Measurements from ENCODE around the gene FGA.

The FGA gene

DNA sequence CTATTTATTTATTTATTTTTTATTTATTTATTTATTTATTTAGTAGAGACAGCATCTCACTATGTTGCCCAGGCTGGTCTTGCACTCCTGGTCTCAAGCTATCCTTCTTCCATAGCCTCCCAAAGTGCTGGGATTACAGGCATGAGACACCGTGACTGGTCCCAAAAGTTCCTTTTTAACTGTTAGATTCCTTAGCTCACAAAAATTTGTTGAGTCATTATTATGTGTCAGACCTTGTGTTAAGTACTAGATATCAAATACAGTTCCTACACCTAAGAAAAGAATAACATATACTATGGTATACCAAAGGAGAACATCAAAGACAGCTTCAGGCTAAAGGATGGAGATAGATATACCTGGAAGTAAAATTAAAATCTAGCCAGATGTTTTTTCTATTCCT lies 11.6 kb downstream of the FGA start:
- no peak for FAIRE-seq

DNA sequence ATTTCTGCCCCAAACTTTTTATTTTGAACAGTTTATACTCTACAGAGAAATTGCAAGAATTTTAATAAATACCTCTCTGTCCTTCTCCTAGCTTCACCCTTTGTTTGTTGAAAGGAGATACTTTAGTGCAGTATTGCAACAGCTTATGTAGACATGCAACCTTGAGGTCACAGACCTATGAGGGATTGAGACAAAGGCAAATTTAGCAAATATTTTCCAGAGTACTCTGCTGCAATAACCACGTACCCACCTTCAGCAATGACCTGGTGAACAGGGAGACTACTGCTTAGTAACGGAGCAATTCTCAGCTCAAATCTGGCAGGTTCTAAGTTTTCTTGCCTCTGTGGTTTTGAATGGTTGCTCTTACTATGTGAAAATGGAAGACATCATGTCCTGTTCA lies 13.2 kb downstream of the FGA start:
- FAIRE-seq: no peak

DNA sequence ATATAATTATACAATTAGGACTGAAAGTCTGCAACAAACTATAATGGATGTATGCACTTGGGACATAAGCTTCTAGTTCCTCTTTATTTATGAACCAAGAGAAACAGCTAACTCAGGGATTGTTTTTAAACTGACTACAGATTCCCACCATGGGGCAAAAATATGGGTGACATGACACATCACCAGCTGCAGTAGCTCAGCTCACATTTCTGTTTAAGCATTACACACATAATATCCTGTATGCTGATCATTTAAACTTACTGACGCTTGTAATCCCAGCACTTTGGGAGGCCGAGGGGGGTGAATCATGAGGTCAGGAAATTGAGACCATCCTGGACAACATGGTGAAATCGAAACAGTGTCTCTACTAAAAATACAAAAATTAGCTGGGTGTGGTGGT lies 16.2 kb downstream of the FGA start:
- FAIRE-seq: no peak

DNA sequence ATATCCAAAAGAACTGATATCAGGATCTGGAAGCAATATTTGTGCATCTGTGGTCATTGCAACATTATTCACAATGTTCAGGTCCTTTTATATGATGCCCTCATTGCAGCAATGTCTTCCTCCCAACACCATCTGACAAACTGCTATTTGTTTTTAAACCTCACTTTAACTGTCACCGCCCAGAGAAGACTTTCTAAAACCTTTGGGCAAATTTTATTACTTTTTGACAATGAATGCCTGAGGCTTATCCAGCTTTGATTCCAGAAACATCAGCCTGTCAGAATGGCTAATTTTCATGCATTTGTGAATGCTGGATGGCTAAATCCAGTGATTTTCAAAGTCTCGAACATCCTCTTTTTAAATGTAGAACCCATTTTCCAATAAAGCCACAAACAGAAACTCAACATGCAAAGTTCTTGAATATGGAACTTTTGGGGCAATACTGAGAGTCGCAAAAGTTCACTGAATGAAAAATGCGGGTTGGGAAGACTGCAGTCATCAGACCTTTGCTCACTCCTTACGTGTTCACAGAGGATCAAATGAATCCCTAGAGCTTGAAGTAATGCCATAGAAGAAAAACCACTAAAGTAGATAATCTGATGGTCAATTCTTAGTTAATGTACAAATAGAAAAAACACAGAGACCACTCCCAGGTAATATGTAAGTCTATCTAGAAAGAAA lies 17.2 kb downstream of the FGA start:
- FAIRE-seq: no peak

DNA sequence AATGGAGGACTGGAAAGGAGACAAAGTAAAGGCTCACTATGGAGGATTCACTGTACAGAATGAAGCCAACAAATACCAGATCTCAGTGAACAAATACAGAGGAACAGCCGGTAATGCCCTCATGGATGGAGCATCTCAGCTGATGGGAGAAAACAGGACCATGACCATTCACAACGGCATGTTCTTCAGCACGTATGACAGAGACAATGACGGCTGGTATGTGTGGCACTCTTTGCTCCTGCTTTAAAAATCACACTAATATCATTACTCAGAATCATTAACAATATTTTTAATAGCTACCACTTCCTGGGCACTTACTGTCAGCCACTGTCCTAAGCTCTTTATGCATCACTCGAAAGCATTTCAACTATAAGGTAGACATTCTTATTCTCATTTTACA lies 21.0 kb downstream of the FGA start:
- no peak for FAIRE-seq

DNA sequence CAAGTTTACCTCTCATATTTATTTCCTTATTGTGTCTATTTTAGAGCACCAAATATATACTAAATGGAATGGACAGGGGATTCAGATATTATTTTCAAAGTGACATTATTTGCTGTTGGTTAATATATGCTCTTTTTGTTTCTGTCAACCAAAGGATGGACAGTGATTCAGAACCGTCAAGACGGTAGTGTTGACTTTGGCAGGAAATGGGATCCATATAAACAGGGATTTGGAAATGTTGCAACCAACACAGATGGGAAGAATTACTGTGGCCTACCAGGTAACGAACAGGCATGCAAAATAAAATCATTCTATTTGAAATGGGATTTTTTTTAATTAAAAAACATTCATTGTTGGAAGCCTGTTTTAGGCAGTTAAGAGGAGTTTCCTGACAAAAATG lies 21.5 kb downstream of the FGA start:
- no peak for FAIRE-seq

DNA sequence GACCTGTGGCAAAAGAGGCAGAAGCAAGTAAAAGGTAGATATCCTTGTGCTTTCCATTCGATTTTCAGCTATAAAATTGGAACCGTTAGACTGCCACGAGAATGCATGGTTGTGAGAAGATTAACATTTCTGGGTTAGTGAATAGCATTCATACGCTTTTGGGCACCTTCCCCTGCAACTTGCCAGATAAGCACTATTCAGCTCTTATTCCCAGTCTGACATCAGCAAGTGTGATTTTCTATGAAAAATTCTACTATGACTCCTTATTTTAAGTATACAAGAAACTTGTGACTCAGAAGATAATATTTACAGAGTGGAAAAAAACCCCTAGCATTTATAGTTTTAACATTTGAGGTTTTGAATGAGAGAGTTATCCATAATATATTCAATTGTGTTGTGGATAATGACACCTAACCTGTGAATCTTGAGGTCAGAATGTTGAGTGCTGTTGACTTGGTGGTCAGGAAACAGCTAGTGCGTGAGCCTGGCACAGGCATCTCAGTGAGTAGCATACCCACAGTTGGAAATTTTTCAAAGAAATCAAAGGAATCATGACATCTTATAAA lies 23.8 kb downstream of the FGA start:
- FAIRE-seq: no peak

DNA sequence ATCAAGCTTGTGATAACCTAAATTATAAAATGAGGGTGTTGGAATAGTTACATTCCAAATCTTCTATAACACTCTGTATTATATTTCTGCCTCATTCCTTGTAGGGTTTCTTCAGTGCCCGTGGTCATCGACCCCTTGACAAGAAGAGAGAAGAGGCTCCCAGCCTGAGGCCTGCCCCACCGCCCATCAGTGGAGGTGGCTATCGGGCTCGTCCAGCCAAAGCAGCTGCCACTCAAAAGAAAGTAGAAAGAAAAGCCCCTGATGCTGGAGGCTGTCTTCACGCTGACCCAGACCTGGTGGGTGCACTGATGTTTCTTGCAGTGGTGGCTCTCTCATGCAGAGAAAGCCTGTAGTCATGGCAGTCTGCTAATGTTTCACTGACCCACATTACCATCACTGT lies 24.8 kb downstream of the FGA start:
- no peak for FAIRE-seq

DNA sequence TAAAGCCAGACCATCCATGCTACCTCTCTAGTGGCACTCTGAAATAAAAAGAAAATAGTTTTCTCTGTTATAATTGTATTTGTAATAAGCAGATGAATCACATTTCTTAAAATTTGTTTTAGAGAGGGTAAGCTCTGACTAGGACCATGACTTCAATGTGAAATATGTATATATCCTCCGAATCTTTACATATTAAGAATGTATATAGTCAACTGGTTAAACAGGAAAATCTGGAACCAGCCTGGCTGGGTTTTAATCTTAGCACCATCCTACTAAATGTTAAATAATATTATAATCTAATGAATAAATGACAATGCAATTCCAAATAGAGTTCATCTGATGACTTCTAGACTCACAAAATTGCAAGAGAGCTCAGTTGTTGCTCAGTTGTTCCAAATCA lies 26.2 kb downstream of the FGA start:
- FAIRE-seq: no peak

DNA sequence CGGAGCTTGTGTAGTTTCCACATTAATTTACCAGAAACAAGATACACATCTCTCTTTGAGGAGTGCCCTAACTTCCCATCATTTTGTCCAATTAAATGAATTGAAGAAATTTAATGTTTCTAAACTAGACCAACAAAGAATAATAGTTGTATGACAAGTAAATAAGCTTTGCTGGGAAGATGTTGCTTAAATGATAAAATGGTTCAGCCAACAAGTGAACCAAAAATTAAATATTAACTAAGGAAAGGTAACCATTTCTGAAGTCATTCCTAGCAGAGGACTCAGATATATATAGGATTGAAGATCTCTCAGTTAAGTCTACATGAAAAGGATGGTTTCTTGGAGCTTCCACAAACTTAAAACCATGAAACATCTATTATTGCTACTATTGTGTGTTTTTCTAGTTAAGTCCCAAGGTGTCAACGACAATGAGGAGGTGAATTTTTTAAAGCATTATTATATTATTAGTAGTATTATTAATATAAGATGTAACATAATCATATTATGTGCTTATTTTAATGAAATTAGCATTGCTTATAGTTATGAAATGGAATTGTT lies 27.8 kb downstream of the FGA start, which contains the start of gene FGB:
Gene FGB, plus strand, starts transcription at position 315 of the 558 bp plus-strand sequence. Its CDS starts 8 bp downstream, at position 323.
- FAIRE-seq: no peak

DNA sequence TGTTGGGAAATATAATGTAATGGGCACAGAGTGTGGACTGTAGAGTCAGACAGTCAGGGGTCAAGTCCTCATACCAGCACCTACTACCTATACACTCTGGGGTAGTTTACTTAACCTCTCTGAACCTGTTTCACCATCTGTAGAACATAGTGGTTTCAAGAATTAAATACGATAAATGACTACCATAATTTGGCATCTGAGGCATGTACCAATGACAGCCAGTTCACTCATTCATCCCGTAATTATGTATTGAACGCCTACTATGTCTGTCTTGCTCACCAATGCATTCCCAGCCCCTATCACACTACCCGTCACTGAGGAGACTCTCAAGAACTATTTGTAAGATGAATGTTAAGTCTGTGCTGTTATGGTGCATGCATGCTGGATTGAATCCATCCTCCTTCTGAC lies 29.7 kb downstream of the FGA start:
- FAIRE-seq: no peak

DNA sequence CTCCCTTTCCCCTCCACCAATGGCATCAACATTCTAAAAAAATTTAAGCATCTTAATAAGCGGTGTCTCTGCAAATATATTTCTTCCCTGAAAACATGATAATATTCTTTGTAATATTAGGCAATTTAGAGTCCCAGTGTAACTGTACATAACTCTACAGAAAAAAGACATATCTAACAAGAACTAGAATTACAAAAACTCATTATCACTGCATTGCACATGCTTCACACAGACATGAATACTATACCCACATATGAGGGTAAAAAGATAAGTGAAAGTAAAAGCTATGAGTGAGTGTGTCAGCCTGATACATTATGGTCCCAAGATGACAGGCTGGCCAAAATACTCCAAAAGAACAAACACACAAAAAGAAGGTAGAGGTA lies 30.1 kb downstream of the FGA start:
- FAIRE-seq: no peak

DNA sequence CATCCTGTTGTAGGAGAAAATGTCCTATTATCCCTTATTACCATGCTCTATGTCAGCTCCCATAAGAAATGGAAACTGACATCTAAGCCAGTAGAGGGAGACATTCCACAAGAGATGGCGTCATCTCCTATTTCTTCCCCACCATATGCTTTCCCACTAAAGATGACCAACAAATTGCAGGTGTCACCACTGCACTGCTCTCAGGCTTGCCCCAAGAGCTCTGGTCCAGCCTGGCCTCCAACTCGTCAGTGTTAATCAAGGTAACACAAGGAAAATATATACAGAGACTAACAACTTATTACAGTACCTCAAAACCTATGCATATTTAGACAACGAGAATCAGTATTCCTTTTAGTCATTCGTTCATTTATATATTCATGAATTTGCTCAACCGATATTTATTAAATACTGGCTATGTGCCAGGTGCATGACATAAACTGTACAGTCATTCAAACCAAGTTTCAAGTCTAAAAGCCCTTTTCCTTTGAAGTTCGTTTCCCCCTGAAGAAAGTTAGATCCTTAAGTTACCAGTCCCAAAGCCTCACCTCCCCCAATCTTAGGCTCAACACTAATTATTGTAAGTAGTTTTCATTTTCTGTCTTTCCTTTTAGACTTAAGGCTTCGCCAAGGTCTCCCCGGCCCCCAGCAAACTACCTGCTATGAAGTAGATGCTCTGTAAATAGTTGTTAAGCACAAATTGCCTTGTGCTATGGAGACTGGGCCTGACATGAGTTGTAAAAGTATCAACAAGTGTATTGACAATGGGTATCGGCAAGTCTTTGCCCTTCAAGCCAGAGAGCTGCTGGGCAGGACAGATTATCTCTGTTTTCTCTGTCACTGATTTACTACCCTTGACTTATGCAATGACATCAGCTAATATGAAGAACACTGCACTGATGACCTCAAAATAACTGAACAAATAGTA lies 30.8 kb downstream of the FGA start:
- no peak for FAIRE-seq

DNA sequence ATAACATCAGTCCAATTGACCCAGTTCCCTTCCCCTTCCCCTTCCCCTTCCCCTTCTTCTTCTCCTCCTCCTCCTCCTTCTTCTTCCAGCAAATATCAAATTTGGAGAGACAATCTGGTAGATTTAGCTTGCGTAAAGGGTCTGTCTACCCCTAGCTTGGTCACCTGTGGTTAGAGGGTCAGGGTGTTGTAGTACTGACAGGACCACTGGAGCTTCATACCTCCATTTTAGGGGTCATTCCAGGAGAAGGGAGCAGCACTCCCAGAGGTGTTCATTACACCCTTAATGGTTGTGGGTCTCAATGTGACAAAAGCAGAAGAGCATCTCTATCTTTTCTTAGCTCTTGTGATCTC lies 31.4 kb downstream of the FGA start:
- no peak for FAIRE-seq

DNA sequence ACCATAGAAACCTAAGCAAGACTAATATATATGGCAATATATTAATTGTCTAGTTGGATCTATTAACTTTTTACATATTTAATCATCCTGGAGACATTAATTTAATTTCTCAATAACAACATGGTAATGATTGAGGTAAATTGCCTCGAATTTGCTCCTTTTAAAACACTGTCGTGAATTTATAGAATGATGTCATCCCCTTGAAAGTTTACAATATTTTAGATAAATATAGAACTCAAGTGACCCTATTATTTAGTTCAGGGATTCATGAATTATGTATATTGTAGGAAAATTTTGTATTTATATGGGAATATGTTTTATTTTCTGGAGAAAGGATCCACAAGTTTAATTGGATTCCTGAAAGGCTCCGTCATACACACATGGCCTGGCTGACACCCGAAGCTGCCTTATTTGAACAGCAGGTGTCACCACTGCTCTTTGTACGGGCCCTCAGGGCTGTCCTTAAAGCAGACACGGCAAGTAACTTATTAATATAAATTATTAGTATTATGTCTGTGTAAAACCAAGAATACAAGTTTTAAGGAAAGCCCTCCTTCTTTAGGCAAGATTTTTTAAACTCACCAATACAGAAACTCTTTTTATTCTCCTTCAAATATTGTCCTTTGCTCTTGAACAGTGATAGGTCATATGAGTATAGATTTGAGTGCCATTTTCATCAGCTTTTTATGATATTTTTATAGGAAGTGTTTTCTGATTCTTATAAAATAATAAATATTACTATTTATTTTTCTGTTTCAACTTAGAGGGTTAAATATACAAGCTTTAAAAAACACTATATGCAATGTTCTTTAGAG lies 38.5 kb downstream of the FGA start:
- FAIRE-seq: peak; percentile 29

DNA sequence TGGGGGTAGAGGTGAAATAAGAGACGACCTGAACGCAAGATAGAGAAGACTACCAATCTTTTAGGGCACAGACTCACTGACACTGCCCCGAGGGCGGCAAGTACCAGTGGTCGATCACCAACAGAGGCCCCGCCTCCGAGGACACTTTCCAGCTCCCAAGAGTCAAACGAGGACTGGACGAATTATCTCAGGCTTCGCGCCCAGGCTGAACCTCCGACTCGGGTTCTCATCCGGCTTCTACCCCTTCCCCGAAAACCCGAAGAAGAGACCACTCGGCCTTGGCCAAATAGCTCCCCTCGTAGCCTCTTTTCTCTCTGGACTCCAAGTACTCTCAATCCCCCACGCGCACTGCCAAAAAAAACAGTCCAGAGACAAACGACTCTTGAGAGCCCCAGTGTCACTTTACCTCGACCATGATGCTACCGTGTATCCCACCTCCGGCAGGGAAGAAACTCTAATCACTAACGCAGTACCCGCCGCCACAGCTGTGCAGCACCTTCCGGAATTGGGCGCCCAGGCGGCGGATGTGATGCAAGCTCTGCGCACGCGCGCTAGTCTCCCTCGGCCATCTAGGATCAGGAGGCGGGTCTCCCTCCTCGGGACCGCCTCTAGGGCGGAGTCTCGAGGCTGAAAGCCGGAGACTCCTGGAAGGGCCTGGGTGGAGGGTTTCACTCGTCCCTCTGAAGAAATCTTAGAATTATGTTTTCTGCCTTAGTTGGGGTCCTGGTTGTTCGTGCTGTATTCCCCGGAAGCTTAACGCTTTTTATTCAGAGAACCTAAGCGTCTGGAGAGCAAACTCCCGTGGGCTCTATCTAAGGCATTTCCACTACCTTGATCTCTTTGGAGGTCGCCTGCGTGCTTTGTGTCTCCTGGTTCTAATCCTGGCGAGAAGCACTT lies 40.4 kb downstream of the FGA start, which contains the start of gene PLRG1:
Gene PLRG1, minus strand, starts transcription at position 507 of the 897 bp plus-strand sequence. Its CDS starts 92 bp downstream, at position 415.
- peak; percentile 90 for FAIRE-seq

DNA sequence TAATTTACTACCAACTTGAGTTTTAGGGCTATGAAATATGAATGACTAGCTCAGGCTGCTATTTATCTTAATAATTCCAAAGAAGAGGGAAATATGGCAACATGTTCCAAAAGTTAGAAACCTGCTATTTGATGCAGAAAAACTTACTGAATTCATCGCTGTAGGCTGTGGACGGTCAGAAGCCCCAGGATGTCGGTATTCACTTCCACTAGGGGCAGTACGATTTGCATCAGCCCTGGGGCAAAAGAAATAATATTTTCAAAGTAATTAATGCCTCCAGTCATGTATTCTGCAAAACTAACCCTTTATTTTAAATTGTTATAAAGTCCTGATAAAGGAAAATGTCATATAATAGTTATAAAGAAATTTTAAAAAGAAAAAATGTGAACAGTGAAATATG lies 44.9 kb downstream of the FGA start:
- no peak for FAIRE-seq

DNA sequence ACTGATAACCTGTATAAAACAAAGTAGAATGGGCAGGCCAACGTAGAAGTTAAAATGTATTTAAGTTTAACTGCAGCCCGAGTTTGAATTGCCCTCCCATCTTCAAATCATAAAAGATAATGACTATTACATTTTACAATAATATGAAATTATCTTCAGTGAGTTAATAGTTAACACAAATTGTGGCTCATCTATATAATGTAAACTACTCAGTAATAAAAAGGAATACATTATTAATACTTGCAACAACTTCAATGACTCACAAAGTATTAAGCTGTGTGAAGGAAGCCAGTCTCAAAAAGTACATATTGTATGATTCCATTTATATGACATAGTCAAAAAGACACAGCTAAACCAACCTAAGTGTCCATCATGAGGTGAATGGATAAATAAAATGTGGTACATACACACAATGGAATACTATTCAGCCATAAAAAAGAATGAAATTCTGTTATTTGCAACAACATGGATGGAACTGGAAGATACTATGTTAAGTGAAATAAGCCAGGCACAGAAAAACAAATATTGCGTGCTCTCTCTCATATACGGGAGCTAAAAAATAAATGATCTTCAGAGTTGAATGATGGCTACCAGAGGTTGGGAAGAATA lies 48.2 kb downstream of the FGA start:
- FAIRE-seq: no peak
